HG03039 (cell line): ENCODE results near the gene BBC3.
A peak's percentile ranks its signal among the peaks of the same experiment; 100 is the strongest.
"Not testable (repeated sequence)": the region's sequence is repeated elsewhere in the genome, so short reads cannot be mapped to it uniquely, and the experiment has no call there.

Experiments
- ATAC-seq: cut with Tn5 transposase; IDR thresholded peaks from one replicate; pipeline ENCODE4 v1.9.1; 2021; ENCODE audit warnings: mild to moderate bottlenecking, moderate library complexity; ENCODE audit not compliant: unreplicated experiment

Gene BBC3

DNA sequence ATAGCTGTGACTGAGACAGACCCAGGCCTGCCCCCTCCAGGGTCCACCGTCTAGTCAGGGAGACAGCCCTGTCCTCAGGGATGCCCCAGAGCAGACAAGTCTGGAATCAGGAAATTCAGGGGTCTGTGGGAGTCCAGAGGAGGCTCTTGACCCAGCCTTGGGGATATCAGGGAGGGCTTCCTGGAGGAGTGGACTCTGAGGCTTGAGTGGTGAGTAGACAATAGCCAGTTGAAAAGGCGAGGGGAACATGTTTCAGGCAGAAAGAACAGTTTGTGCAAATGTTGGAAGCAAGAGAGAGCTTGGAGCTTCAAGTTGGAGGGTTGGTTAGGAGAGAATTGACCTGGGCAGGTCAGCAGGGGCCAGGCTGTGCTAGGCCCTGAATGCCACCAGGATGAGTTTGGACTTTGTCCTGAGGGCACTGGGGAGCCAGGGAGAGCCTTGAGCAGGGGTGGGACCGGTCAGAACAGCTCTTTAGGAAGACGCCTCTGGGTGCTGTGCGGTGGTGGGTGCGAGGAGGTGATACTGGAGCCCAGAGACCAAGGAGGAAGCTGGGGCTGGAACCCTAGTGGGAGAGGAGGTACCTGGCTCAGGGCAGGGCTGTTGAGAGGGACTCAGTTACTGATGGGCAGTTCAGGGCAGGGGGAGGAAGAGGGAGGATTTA, 28.0 kb upstream of the BBC3 start:
- ATAC-seq, result no peak

DNA sequence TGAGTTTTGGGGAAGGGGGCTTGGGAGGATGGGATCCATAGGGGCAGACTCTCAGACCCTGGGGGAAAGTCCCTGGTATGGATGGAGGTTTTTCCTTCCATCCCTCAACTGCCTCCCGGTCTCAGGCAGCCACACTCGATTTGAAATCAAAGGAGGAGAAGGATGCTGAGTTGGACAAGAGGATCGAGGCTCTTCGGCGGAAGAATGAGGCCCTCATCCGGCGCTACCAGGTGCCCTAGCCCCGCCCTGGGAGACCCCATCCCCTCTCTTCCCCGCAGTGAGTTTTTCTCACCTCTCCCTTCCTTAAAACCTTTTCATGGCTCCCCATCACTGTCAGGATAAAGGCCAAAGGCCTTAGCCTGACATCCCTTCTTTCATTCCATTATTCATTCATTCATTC, 27.4 kb upstream of the BBC3 start:
- ATAC-seq, result no peak

DNA sequence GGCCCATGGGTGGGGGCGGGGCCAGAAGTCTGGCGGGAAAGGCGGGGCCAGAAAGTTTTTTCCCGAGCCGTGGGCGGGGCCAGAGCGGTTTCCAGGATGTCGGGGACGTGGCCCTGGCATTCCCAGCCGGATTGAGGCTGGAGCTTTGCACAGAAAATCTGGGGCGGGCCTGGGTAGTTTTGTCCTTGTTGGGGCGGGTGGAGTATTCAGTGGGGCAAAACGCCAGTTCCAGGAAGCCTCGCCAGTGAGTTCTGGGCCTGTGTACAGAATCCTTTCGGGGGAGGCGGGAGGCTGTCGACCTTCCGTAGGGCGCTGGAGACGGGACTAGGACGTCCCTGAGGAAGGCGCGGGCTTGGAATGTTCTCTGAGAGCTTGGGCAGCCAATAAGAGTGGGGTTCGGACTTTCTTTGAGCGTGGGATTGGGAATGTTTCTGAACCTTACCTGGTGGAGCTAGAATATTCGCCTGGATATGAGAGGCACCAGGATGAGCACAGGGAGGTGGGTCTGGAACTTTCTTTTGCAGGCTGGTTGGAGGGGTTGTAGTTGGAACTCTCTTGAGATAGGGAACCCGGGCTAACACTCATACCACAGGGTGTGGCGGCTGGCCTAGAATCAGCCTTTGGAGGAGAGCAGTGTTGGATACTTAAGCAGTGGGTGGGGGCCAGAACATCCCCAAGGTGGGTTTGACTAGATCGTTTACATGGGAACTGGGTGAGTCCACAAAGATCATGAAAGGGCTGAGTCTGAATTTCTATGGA, 26.6 kb upstream of the BBC3 start:
- no peak for ATAC-seq

DNA sequence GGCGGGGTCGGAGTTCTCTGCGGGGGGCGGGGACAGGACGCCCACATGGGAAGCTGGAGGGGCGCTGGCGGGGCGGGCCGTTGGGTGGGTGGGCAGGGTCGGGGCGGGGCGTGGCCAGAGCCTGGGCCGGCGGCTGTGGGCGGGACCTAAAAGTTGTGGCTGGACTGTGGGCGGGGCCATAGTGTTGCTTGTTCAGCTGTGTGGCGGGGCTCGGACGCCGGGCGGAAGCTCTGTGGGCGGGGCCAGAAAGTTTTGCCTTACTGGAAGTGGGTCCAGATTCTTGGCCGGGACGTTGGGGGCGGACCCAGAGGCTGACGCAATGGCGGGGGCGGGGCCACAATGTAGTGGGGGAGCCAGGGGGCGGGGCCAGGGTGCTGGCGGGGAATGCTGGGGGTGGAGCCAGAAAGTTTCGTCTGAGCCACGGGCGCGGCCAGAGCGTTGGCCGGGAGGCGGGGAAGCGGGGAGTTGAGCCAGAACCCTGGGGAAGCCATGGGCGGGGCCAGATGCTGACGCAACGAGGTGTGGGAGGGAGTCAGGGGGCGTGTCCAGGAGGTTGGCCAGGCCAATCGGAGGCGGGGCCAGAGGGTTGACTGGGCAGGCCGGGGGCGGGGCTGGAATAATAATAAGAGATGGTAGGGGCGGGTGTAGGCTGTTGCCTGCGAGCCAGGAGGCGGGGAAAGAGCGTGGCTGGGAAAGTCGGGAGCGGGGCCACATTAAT, 25.9 kb upstream of the BBC3 start:
- peak; percentile 57 for ATAC-seq

DNA sequence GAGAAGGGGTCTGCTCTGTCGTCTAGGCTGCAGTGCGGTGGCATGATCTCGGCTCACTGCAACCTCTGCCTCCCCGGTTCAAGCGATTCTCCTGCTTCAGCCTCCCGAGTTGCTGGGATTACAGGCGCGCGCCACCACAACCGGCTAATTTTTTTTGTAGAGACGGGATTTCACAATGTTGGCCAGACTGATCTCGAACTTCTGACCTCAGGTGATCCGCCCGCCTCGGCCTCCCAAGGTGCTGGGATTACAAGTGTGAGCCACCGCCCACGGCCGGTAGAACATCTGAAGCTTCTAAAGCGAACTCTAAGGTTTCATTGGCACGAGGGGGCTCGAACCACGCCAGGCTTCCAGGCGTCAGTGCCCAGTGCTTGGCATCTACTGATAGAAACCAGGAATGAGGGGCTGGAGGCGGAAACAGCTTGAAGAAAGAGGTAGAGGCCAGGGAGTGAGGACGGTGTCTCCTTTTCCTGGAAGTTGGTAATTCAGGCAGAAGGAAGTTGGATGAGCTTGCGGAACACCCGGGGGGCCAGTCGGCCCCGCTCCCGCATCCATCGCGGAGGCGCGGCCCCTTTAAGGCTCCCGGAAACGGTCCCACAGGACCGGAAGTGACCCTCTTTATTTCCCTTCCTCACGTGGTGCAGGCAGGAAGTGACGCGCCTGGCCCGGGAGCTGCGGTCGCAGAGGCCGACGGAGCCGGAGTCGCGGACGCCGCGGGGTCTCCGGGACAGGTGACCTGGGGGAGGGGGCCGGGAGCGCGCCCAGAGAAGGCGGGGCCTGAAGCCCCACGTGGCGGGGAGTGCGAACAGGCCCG, 25.1 kb upstream of the BBC3 start, which contains the start of gene CCDC9:
TSS of gene CCDC9 (plus strand) at position 647 of the 814 bp plus-strand sequence. CDS start 1,876 bp downstream, outside the sequence.
- ATAC-seq, result peak; percentile 46

DNA sequence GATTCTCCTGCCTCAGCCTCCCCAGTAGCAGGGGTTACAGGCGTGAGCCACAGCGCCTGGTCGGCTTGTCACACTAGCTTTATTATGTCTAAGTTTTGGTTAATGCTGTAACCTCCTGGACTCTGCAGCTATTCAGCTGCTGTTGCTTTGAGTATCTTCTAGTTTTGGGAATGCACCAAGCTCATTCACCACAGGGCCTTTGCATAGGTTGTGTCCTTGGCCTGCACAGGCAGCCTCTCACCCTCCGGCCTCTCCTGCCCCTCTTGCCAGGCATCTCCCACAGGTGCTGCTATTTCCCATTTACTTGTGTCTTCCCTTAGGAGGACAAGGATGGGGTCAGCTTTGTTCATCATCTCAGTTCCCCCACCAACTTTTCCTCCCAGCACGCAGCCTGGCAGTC, 23.0 kb upstream of the BBC3 start:
- ATAC-seq, result no peak

DNA sequence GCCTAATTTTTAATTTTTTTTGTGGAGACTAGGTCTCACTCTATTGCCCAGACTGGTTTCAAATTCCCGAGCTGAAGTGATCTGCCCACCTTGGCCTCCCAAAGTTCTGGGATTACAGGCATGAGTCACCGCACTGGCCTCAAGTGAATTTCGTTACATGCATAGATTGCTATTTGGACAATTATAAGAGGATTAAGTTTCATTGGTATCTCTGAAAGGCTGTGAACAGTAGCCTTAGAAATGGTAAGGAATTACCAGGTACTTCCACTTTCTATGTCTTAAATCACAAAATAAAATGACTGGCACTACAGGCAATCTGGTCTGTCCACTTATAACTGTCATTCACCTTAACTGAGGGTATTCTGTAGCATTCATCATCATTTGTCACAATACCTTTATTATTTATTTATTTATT, 22.5 kb upstream of the BBC3 start:
- ATAC-seq, result no peak

DNA sequence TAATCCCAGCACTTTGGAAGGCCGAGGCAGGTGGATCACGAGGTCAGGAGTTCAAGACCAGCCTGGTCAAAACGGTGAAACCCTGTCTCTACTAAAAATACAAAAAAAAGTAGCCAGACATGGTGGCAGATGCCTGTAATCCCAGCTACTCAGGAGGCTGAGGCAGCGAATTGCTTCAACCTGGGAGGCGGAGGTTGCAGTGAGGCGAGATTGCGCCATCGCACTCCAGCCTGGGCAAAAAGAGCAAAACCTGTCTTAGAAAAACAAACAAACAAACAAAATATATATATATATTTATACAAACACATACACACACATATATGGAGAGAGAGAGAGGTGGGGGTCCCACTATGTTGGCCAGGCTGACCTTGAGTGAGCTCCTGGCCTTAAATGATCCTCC, 22.0 kb upstream of the BBC3 start:
- not testable (repeated sequence) for ATAC-seq

DNA sequence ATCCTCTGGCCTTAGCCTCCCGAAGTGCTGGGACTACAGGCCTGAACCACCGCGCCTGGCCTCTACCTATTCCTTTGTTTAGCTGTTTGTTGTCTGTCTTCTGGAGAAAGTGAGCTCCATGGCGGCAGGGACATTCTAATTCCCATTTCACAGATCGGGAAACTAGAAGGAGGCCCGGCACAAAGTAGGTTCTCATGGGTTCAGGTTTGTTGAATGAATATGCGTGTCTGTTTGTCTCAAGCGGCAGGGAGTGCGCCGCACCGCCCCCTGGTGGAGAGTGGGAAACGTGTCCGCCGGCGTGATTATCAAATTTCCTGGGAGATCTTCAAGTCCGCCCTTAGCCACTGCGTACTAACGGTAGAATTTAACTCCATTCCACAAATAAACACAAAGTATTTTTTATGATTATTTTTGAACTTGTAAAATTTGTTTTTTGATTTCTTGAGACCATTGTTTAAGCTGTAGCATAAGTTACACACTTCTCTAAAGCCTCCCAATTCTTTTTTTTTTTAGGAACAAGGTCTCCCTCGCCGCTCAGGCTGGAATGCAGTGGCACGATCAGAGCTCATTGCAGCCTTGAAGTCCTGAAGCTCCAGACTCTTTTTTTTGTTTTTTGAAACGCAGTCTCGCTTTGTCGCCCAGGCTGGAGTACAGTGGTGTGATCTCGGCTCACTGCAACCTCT, 16.4 kb upstream of the BBC3 start:
- no peak for ATAC-seq

DNA sequence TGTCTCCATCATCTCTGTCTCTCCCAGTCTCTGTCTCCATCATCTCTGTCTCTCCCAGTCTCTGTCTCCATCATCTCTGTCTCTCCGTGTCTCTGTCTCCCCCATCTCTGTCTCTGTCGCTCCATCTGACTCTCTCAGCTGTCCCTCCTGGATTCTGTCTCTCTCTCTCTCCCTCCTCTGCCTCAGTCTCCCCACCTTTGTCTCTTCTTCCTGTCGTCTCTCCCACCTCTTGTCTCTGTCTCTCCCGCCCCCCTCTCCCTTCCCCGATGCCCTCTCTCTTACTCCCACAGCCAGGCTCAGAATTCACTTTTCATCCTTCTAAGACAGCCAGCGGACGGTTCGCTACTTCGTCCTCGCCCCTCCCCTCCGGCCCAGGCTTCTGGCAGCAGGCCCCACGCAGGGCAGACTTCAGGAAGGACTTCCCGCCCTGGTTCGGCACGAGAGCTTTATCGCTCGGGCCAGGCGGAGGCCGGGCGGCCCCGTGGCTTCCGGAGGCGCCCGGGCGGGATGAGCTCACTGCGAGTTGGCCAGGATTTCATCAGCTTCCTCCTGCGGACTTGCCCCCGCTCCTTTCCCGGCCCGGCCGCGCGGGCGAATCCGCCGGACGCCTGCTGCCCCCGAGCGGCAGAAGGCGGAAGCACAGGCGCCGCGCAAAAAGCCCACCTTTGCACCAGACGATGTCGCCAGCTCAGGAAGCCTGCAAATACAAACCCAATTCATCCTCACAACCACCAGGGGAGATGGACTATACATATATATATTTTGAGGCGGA, 13.0 kb upstream of the BBC3 start:
- peak; percentile 44 for ATAC-seq

DNA sequence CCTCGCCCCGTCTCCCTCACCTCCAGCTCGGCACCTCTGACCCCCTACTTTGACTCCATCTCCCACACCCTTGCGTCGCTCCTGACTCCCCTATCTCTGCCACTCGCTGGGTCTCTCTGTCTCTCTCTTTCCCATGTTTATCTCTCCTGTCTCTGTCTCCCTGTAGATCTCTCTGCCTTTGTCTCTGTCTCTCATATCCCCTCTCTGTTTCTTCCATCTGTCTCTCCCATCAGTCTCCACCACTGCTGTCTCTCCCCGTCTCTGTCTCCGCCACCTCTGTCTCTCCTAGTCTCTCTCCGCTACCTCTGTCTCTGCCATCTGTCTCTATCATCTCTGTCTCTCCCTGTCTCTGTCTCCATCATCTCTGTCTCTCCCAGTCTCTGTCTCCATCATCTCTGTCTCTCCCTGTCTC, 12.4 kb upstream of the BBC3 start:
- no peak for ATAC-seq

DNA sequence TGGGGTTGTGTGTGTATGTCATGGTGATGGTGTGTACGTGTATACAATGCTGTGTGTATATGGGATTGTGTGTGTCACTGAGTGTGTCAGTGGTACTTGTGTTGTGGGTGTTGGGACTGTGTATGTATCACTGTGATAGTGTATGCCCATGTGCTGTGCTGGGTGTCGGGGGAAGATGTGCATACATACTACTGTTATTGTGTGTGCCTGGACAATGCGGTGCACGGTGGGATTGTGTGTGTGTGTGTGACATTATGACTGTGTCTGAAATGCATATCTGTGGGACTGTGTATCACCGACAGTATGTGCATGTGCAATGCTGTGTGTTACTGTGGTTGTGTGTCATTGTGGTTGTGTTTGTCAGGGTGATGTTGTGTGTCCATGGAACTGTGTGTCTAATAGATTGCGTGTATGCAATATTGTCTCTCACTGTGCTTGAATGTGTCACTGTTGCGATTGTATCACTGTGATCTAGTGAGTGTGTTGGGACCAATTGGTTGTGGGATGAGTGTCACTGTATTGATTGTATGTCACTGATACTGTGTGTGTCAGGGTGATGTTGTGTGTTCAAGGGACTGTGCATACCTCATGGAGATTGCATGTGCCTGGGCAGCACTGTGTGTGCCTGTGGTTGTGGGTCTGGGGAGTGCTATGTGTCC, 11.0 kb upstream of the BBC3 start:
- ATAC-seq, result no peak

DNA sequence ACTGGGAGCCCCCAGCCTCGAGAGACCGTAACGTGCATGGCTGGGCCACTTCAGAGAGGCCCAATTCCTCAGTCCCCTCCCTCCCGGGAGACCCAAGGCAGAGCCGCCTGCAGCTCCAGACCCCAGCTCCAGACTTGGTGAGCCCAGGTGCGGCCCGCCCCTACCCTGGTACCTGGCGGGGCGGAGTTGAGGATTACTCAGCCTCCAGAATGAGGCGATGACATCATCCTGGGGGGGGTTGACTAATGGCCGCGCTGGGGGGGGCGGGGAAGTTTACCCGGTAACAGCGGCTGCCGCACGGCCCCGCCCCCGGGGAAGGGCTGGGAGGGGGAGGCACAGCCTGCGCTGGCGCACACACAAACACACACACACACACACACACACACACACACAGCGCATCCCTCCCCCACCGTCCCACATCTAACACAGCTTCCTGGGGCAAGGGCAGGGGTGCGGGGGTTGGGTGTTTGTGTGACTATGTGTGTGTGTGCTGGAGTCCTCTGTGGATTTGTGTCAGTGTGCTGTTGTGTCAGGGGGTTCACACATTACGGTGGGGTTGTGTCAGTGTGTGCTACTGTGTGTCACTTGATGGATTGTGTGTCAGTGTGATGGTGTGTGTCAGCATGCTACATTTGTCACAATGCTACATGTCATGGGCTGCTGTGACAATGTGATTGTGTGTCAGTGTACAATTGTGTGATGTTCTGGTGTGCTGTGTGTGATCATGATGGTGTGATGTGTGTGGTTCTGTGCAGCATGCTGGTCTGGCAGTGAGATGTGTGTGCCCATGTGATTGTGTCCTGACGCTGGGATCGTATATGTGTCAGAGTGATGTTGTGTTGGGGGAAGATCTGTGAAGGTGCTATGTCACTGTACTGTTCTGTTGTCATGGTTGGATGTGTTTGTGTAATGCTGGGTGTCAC, 10.3 kb upstream of the BBC3 start:
- ATAC-seq, result no peak

DNA sequence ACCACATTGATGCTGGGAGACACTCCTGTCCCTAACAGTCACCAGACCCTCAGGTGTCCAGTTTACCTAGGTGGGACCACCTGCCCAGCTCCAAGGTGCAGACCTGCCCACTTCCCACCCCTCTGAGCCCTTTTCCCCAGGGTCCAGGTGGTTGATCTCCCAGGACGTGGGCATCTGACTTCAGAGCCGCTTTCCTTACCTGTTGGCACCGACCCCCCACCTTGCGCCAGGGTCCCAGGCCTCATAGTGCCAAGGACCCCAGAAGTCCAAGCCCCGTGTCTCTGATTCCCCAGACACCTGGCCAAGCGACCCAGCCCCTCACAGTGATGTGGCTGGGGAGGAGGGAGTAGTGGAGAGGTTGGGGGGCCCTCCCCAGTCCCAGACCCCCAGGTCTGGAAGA, 9.6 kb upstream of the BBC3 start:
- ATAC-seq, result no peak

DNA sequence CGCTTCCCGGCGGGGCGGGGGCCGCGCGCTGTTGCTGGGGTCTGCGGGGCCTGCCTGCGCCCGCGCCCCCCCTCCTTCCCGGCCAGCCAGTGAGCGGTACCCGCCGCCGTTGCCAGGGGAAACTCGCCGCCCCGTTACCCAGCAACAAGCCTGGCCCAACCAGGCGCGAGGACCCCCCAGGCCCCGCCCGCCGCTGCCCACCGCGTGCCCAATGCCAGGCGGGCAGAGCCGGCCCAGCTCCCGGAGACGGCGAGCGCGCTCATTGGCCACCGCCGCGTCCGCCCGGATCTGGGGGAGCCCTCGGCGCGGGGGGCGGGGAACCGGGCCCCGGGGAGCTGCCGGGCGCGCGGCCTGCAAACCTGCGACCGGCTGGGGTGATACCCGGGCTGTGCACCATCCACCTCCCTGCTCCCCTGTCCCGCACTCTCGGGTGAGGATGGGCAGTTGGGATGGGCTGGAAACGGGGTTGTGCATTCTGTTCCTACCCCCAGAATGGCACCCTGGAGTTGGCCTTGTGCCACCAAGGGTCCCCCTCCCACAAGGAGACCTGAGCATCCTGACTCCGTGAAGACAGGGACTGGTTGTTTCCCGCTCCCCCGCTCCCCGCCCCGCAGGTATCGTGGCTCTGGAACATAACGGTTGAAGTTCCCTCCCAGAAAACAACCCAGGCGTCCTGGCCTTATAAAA, 8.8 kb upstream of the BBC3 start:
- no peak for ATAC-seq

DNA sequence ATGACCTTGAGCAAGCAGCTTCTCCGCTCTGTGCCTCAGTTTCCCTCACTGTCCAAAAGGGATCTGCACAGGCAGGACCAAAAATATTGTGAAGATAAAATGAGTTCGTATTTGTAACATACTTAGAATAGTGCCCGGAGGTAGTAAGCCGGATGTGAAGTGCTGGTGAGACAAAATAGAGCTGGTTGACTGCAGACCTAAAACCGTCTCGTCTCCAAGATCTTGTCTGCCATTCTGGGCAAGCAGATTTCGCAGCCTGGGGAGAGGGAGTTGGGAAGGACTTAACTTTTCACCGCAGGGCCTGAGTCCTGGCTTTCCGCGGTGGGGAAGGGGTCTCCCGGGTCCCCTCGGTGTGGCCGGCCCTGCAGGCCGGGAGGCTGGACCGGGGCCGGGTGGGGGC, 8.2 kb upstream of the BBC3 start:
- ATAC-seq, result no peak

DNA sequence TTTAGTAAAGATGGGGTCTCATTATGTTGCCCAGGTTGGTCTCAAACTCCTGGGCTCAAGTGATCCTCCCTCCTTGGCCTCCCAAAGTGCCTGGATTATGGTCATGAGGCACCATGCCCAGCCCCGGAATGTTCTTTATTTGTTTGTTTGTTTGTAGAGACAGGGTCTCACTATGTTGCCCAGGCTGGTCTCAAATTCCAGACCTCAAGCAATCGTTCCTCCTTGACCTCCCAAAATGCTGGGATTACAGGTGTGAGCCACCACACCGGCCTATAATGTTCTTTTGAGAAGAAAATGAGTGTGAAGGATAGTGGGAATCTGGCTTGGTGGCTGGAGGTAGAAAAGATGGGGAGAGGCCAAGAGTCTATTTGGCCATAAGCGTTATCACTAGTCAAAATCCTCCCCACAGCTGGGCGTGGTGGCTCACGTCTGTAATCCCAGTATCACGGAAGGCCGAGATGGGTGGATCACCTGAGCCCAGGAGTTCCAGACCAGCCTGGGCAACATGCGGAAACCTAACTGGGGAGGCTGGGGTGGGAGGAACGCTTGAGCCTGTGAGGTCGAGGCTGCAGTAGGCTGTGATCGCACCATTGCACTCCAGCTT, 5.2 kb upstream of the BBC3 start:
- ATAC-seq, result no peak
